Measurements from ENCODE around the gene BDH1.

BDH1 gene

GRCh38 chr3:197597335-197597734, 41.6 kb upstream of the BDH1 start (continued):
- no peak for TF ChIP-seq ISL1 (CRISPR knock-in tag; IDR thresholded peaks at IDR 0.05)
- no peak for TF ChIP-seq ZNF8 (CRISPR knock-in tag; IDR thresholded peaks at IDR 0.05)
- no peak for TF ChIP-seq ZFP30 (CRISPR knock-in tag; IDR thresholded peaks at IDR 0.05)
- TF ChIP-seq TOX (CRISPR knock-in tag; IDR thresholded peaks at IDR 0.05; ENCODE audit: borderline replicate concordance) = no peak

GRCh38 chr3:197595470-197596185, 39.9 kb upstream of the BDH1 start:
- TF ChIP-seq ZNF565 (CRISPR knock-in tag; conservative IDR thresholded peaks at IDR 0.05; ENCODE audit: low read depth) (no peak), OSR1 (CRISPR knock-in tag; IDR thresholded peaks at IDR 0.05) (no peak), ZC3H10 (CRISPR knock-in tag; IDR thresholded peaks at IDR 0.05) (no peak), POU6F1 (CRISPR knock-in tag; IDR thresholded peaks at IDR 0.05; ENCODE audit: borderline replicate concordance, low read depth) (no peak), PATZ1 (CRISPR knock-in tag; IDR thresholded peaks at IDR 0.05; ENCODE audit: borderline replicate concordance) (no peak), SNAI2 (CRISPR knock-in tag; IDR thresholded peaks at IDR 0.05) (no peak), ZFP3 (CRISPR knock-in tag; IDR thresholded peaks at IDR 0.05) (no peak), ISL1 (CRISPR knock-in tag; IDR thresholded peaks at IDR 0.05) (no peak), ZNF8 (CRISPR knock-in tag; IDR thresholded peaks at IDR 0.05) (no peak), ESRRG (CRISPR knock-in tag; IDR thresholded peaks at IDR 0.05) (no peak), ZNF70 (CRISPR knock-in tag; IDR thresholded peaks at IDR 0.05) (no peak), PPARA (CRISPR knock-in tag; IDR thresholded peaks at IDR 0.05; ENCODE audit: borderline replicate concordance) (no peak), GLIS3 (CRISPR knock-in tag; IDR thresholded peaks at IDR 0.05) (no peak), CSDC2 (CRISPR knock-in tag; IDR thresholded peaks at IDR 0.05) (no peak), TOX (CRISPR knock-in tag; IDR thresholded peaks at IDR 0.05; ENCODE audit: borderline replicate concordance) (no peak), RARB (CRISPR knock-in tag; IDR thresholded peaks at IDR 0.05) (no peak), BACH2 (CRISPR knock-in tag; IDR thresholded peaks at IDR 0.05; ENCODE audit: borderline replicate concordance) (no peak), TSHZ2 (CRISPR knock-in tag; IDR thresholded peaks at IDR 0.05) (no peak), CREB5 (CRISPR knock-in tag; IDR thresholded peaks at IDR 0.05; ENCODE audit: low read depth) (no peak), ZFP30 (CRISPR knock-in tag; IDR thresholded peaks at IDR 0.05) (no peak)
- ATAC-seq = no peak

- ATAC-seq = no peak
- TF ChIP-seq BACH2 (CRISPR knock-in tag; IDR thresholded peaks at IDR 0.05; ENCODE audit: borderline replicate concordance) (no peak), ESRRG (CRISPR knock-in tag; IDR thresholded peaks at IDR 0.05) (no peak), ARNTL (CRISPR knock-in tag; IDR thresholded peaks at IDR 0.05; ENCODE audit: borderline replicate concordance, low read depth) (no peak), OSR1 (CRISPR knock-in tag; IDR thresholded peaks at IDR 0.05) (no peak), CSRNP3 (CRISPR knock-in tag; IDR thresholded peaks at IDR 0.05) (no peak), RARB (CRISPR knock-in tag; IDR thresholded peaks at IDR 0.05) (no peak), PPARA (CRISPR knock-in tag; IDR thresholded peaks at IDR 0.05; ENCODE audit: borderline replicate concordance) (no peak), ZNF8 (CRISPR knock-in tag; IDR thresholded peaks at IDR 0.05) (no peak), TSHZ2 (CRISPR knock-in tag; IDR thresholded peaks at IDR 0.05) (no peak), PATZ1 (CRISPR knock-in tag; IDR thresholded peaks at IDR 0.05; ENCODE audit: borderline replicate concordance) (no peak), SNAI2 (CRISPR knock-in tag; IDR thresholded peaks at IDR 0.05) (no peak), CSDC2 (CRISPR knock-in tag; IDR thresholded peaks at IDR 0.05) (no peak)
Measured at GRCh38 chr3:197593046-197593380, 37.2 kb upstream of the BDH1 start.
